Bronchial epithelial cell (primary cell): Measurements from ENCODE around the gene LAMA2. TPM values are rescaled to one million over a fixed set of nuclear protein-coding genes. Genes with fewer than 3 reads are reported as not detected.

Experiments
- DNase-seq: peaks from one replicate; pipeline ENCODE4 v3.0.0-alpha.2; 2010; ENCODE audit warnings: low read depth
- FAIRE-seq: peaks from 2 replicates; lab custom pipeline; 2011; peaks lifted over from hg19 to GRCh38; lab: Jason Lieb, UNC
- H3K27me3 ChIP-seq: 2 replicates; pipeline ENCODE4 v1.5.1; 2011; ENCODE audit warnings: low read length; ENCODE audit not compliant: control insufficient read depth, insufficient read depth
- H3K36me3 ChIP-seq: 2 replicates; pipeline ENCODE4 v1.5.1; 2011; ENCODE audit warnings: low read length; ENCODE audit not compliant: control insufficient read depth, insufficient read depth
- H3K4me3 ChIP-seq: 2 replicates; pipeline ENCODE4 v1.5.1; 2011; ENCODE audit warnings: mild to moderate bottlenecking, low read depth, low read length, control low read depth
- total RNA-seq: library from RNA; depleted of rRNA; stranded (reverse); fragments of >200 nt; gene quantifications from 2 replicates; pipeline ENCODE4 v1.2.1, GENCODE V29; 2014
- TF ChIP-seq, protein P1 (sequence below): IDR thresholded peaks from 2 replicates; pipeline ENCODE4 v1.5.1; 2011; ENCODE audit warnings: mild to moderate bottlenecking, moderate library complexity, low read length, control low read depth, inconsistent platforms; ENCODE audit not compliant: insufficient read depth, severe bottlenecking

Gene LAMA2
- total RNA-seq, 1 donor from 2014 or later, result 2.6 TPM

DNA sequence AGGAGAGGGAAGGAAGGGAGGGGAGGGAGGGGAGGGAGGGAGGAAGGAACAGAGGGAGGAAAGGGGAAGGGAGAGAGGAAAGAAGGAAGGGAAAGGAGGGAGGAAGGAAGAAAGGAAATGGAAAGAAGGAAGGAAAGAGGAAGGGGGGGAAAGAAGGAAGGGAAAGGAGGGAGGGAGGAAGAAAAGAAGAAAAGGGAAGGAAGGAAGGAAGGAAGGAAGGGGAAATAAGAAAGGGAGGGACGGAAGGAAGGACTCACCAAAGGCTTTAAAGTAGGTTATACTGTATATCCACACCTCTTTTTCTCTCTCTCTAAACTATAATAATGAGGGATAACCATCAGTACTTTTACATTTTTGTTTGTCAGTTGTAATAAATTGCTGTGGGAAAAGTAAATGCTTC is 502.2 kb downstream of the LAMA2 start:
- TF ChIP-seq, protein P1, sequence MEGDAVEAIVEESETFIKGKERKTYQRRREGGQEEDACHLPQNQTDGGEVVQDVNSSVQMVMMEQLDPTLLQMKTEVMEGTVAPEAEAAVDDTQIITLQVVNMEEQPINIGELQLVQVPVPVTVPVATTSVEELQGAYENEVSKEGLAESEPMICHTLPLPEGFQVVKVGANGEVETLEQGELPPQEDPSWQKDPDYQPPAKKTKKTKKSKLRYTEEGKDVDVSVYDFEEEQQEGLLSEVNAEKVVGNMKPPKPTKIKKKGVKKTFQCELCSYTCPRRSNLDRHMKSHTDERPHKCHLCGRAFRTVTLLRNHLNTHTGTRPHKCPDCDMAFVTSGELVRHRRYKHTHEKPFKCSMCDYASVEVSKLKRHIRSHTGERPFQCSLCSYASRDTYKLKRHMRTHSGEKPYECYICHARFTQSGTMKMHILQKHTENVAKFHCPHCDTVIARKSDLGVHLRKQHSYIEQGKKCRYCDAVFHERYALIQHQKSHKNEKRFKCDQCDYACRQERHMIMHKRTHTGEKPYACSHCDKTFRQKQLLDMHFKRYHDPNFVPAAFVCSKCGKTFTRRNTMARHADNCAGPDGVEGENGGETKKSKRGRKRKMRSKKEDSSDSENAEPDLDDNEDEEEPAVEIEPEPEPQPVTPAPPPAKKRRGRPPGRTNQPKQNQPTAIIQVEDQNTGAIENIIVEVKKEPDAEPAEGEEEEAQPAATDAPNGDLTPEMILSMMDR, result no peak
- no peaks in the 10 kb centered on the region for H3K36me3 ChIP-seq
- FAIRE-seq (no peak), DNase-seq (no peak)
- no peaks in the 10 kb centered on the region for H3K27me3 ChIP-seq
- no peak overlapping the region for H3K4me3 ChIP-seq

DNA sequence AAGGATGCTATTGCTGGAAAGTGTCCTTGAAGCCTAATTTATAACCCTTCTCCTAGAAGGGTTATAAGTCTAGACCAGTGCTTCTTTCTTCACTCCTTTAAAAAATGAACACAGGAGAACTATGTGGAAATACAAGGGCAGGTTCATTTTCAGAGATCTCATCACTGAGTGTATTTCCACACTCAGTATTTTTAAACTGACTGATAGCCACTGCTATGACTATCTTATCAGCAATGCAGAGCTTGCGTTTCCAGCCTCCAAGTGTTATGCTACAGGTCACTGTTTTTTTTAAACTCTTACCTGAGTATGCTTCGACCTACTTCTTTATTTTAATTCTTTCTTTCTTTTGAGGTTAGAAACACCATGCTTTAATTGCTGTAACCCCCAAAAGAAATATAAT is 508.0 kb downstream of the LAMA2 start:
- TF ChIP-seq, protein P1, result no peak
- FAIRE-seq, result no peak
- Histone ChIP-seq H3K27me3 (peaks cover 2% of the 10 kb centered on the region), H3K36me3 (no peaks in the 10 kb centered on the region), H3K4me3 (no peak overlapping the region)
- DNase-seq, result no peak

GRCh38 chr6:129393654-129394053 is 510.7 kb downstream of the LAMA2 start:
- FAIRE-seq (no peak), DNase-seq (no peak)
- no peak overlapping the region for H3K4me3 ChIP-seq
- H3K36me3 ChIP-seq, result no peaks in the 10 kb centered on the region
- TF ChIP-seq, protein P1, result no peak
- H3K27me3 ChIP-seq, result peaks cover 2% of the 10 kb centered on the region

GRCh38 chr6:129398764-129399163 is 515.8 kb downstream of the LAMA2 start:
- Histone ChIP-seq H3K27me3 (no peaks in the 10 kb centered on the region), H3K36me3 (no peaks in the 10 kb centered on the region), H3K4me3 (no peak overlapping the region)
- FAIRE-seq, result no peak
- DNase-seq, result no peak
- TF ChIP-seq, protein P1, result no peak

GRCh38 chr6:129402244-129402643 is 519.3 kb downstream of the LAMA2 start:
- H3K4me3 ChIP-seq, result no peak overlapping the region
- no peaks in the 10 kb centered on the region for H3K27me3 ChIP-seq
- DNase-seq (peak; percentile 2), FAIRE-seq (peak; percentile 52)
- TF ChIP-seq, protein P1, result no peak
- no peaks in the 10 kb centered on the region for H3K36me3 ChIP-seq

DNA sequence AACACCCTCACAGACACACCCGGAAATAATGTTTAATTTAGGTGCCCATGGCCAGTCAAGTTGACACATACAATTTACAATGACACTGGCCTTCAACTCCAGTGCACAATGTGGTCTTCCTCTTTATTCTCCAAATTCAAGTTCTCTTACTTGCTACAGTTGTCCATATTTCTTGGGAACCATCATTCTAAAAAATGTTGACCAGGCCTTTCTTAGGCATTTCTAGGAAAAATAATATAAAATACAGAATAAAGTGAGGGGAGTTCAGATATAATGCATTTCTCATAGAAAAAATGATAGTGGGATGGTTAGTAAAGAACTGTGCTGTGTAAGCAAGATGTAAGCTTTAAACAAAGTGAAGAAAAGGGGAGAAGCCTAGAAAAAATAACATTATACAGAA is 528.2 kb downstream of the LAMA2 start:
- TF ChIP-seq, protein P1, result no peak
- FAIRE-seq (no peak), DNase-seq (no peak)
- Histone ChIP-seq H3K4me3 (no peak overlapping the region), H3K27me3 (no peaks in the 10 kb centered on the region), H3K36me3 (no peaks in the 10 kb centered on the region)
